Measurements from ENCODE around the gene RASGRP1.

The RASGRP1 gene

DNA sequence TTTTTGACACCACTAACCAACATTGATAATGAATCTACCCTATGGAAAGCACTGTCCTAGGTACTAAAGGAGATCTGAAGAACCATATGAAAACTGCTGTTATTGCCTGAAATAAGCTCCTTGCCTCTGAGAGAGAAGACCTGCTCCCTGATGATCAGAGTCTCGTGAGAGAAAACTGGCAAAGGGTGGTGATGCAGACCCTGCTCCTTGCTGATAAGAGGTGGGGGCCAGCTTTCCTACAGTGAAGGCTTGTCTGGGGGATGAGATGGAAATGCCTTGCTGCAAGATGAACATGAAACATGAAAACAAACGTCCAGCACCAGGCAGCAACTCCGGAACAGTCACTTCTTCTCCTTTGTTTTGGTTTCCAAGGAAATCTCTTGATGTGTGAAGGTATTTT is 31.9 kb downstream of the RASGRP1 start:
- Histone ChIP-seq H3K27ac (no peak overlapping the region), H3K4me3 (no peak overlapping the region)
- DNase-seq (ENCODE audit: low spot score) = no peak
- TF ChIP-seq, protein P1, sequence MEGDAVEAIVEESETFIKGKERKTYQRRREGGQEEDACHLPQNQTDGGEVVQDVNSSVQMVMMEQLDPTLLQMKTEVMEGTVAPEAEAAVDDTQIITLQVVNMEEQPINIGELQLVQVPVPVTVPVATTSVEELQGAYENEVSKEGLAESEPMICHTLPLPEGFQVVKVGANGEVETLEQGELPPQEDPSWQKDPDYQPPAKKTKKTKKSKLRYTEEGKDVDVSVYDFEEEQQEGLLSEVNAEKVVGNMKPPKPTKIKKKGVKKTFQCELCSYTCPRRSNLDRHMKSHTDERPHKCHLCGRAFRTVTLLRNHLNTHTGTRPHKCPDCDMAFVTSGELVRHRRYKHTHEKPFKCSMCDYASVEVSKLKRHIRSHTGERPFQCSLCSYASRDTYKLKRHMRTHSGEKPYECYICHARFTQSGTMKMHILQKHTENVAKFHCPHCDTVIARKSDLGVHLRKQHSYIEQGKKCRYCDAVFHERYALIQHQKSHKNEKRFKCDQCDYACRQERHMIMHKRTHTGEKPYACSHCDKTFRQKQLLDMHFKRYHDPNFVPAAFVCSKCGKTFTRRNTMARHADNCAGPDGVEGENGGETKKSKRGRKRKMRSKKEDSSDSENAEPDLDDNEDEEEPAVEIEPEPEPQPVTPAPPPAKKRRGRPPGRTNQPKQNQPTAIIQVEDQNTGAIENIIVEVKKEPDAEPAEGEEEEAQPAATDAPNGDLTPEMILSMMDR (IDR thresholded peaks at IDR 0.05) = no peak

DNA sequence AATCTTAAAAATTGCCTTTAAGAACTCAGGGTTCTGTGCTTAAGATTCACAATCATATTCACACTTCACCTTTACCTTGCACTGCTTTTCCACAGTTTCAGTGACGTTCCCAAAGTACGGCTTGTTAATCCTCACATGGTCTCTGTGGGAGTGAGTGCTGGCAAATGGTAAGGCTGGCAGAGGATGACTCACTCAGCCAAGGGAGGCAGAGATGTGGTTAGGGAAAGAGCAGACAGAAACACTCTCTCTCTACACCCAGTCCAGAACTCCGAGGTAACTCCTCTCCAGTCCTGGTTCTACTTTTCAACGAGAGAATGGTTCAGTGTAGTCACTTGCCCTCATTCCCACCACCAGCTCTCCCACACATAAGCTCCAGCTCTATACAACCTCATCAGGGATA is 33.1 kb downstream of the RASGRP1 start:
- DNase-seq (ENCODE audit: low spot score) = no peak
- Histone ChIP-seq H3K27ac (no peak overlapping the region), H3K4me3 (no peak overlapping the region)
- TF ChIP-seq, protein P1 (IDR thresholded peaks at IDR 0.05) = no peak

DNA sequence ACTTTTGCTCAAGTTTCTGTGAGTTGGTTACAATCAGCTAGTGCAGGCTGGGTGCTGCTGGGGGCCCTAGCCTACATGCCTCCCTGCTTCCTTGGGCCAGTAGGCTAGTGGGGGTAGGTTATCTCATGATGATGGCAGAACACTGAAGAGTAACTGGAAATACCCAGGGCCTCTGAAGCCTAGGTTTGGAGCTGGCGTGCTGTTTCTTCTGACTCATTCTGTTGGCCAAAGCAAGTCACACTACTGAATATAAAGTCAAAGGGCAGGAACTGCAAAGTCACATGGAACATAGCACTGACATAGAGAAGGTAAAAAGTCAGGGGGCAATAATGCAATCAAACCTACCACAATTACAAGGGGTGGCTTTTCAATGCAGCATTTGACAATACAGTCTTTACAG is 34.5 kb downstream of the RASGRP1 start:
- TF ChIP-seq, protein P1 (IDR thresholded peaks at IDR 0.05) = no peak
- no peak for DNase-seq (ENCODE audit: low spot score)
- H3K27ac ChIP-seq = no peak overlapping the region
- H3K4me3 ChIP-seq = no peak overlapping the region

DNA sequence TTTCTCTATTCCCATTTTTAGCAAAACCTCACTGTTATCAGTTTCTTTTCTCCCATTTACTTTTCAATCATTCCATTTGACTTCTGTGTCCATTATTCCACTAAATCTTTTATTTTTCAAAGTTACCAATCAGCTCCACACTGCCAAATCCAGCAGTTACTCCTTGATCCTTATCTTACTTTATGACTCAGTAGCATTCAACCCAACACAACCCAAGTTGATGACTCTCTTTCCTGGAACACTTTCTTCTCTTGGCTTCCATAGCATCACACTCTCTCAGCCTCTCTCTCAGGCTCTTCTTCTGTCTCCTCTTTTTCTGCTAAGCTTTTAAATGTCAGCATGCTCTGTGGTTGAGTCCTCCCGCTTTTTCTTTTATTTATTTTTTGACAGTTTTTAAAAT is 36.3 kb downstream of the RASGRP1 start:
- Histone ChIP-seq H3K27ac (no peak overlapping the region), H3K4me3 (no peak overlapping the region)
- TF ChIP-seq, protein P1 (IDR thresholded peaks at IDR 0.05) = no peak
- DNase-seq (ENCODE audit: low spot score) = no peak

DNA sequence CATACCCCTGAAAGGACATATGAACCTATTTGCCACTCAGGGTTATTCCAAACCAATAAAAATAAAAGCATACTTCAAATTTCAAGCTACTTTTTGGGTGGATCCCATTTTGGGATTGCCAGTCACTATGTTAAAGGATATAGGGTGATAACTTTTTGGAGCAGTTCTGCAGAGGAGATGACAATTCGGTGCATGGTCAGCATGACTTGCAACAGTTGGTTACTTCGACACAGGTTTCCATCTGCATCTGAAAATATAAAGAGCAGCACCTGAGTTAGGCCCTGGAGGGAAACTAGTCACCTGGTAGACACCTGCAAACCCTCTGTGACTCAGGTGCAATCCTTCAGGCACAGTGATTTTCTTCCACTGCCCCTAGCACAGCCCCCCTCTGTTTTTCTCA is 38.5 kb downstream of the RASGRP1 start:
- no peak overlapping the region for H3K27ac ChIP-seq
- TF ChIP-seq, protein P1 (IDR thresholded peaks at IDR 0.05) = no peak
- no peak for DNase-seq (ENCODE audit: low spot score)
- H3K4me3 ChIP-seq = no peak overlapping the region

DNA sequence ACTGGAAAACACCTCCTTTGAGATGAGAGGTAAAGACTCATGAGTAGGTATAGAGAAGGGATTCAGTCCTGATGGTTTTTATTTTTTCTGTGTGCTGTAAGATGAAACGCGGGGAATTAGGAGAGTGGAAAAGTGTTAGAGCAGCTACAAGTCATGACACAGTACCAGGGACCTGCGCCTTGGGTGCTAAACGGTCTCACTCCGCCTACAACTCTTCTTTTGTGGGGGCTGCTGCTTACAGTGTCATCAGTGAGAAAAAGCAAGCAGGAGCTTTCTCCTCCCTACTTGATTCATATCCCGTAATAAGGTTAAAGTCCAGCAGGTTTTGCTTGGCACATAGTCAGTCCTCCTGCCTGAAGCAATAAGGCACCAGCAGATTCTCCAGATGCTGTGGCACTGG is 39.1 kb downstream of the RASGRP1 start:
- no peak overlapping the region for H3K4me3 ChIP-seq
- no peak for DNase-seq (ENCODE audit: low spot score)
- H3K27ac ChIP-seq = no peak overlapping the region
- TF ChIP-seq, protein P1 (IDR thresholded peaks at IDR 0.05) = no peak

DNA sequence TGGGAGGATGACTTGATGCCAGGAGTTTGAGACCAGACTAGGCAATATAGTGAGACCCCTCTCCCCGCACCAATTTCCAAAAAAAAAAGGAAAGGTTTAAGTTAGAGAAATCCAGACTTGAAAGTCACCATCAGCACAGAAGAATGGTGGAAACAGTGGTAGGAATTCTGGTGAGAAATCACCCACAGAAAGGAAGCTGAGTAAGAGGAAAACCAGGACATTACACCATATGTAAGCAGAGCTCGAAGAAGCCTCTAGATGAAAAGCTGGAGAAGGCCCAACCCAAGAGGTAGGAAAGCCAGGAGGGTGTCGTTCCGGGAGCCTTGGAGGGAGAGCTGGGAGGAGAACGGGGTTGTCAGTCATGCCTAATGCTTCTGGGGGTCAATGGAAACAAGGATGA is 40.5 kb downstream of the RASGRP1 start:
- TF ChIP-seq, protein P1 (IDR thresholded peaks at IDR 0.05) = no peak
- no peak overlapping the region for H3K27ac ChIP-seq
- no peak overlapping the region for H3K4me3 ChIP-seq
- DNase-seq (ENCODE audit: low spot score) = no peak

All from coronary artery (tissue), 2 donors.